Calu3 (cell line): ENCODE results near the gene GMFB. TPM values are rescaled to one million over a fixed set of nuclear protein-coding genes. Genes with fewer than 3 reads are reported as not detected.
"Not testable (repeated sequence)": the region's sequence is repeated elsewhere in the genome, so short reads cannot be mapped to it uniquely, and the experiment has no call there.

Experiments used
- BruUV-seq: library from RNA; stranded (reverse); fragments of 400-500 nt; replicated peaks from 2 replicates; lab custom pipeline; 2021; lab: Mats Ljungman, UMichigan
- CTCF ChIA-PET: fragments of 300-600 bp; sonication (Branson Sonifier 250); formaldehyde crosslinking; loops from one replicate; lab custom pipeline; 2022; ENCODE audit warnings: antibody characterized with exemption; lab: Charles Lee
- DNase-seq: peaks from one replicate; pipeline ENCODE4 v3.0.0; 2022
- H3K27ac Mint-ChIP-seq: one replicate; pipeline ENCODE4 v1.8.0; 2022; ENCODE audit warnings: mixed read lengths; ENCODE audit not compliant: unreplicated experiment
- H3K27me3 Mint-ChIP-seq: one replicate; pipeline ENCODE4 v1.8.0; 2022; ENCODE audit warnings: mixed read lengths; ENCODE audit not compliant: unreplicated experiment
- H3K36me3 Mint-ChIP-seq: one replicate; pipeline ENCODE4 v1.8.0; 2022; ENCODE audit warnings: mild to moderate bottlenecking, moderate library complexity, mixed read lengths; ENCODE audit not compliant: insufficient read depth, unreplicated experiment
- H3K4me1 Mint-ChIP-seq: one replicate; pipeline ENCODE4 v1.8.0; 2022; ENCODE audit warnings: mild to moderate bottlenecking, low read depth, mixed read lengths; ENCODE audit not compliant: unreplicated experiment
- H3K4me3 Mint-ChIP-seq: one replicate; pipeline ENCODE4 v1.8.0; 2022; ENCODE audit warnings: mild to moderate bottlenecking, low read depth, moderate library complexity, mixed read lengths; ENCODE audit not compliant: unreplicated experiment
- H3K9me3 Mint-ChIP-seq: one replicate; pipeline ENCODE4 v1.8.0; 2022; ENCODE audit warnings: low read depth, mixed read lengths; ENCODE audit not compliant: unreplicated experiment
- CTCF ChIP-seq: fragments of 200-600 bp; IDR thresholded peaks from one replicate; pipeline ENCODE4 v1.8.0; 2022; ENCODE audit warnings: antibody characterized with exemption; ENCODE audit not compliant: unreplicated experiment
- intact Hi-C: fragments of 100-400 bp; cut with micrococcal nuclease; formaldehyde crosslinking; loops from one replicate; pipeline ENCODE4 v1.10.0; 2022; ENCODE audit not compliant: unreplicated experiment
- total RNA-seq: library from RNA; stranded (reverse); gene quantifications from 2 replicates; pipeline ENCODE4 v1.2.3, GENCODE V29; 2022

Gene GMFB
- total RNA-seq, 1 experiment from 2014 or later = 39.2 TPM

DNA sequence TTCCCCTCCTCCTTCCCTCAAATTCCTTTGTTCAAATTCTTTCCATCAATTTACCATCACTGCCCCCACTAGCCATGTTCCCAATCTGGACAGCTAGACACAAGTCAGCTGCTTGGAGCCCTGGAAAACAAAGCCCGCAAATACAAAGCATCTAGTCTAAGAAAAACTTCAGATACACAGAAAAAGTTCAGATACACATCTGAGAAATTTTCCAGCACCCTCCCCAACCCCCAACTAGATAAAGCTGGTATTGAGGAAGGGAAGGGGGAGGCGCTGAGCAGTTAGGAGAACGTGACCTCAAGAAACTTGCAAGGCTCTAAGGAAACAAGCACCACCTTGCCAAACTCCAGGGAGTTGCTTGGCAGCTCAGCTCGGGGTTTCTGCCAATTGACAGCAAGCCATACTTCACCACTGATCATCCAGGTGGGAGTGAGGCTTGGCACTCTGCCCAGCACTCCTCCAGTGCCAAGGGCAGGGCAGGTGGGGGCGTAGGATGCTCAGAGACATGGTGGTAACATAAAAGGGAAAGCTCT is 42.6 kb downstream of the GMFB start:
- TF ChIP-seq CTCF = no peak
- intact Hi-C loops = loop anchor here (5.0 kb wide), 1 partner anchor 36 kb away; no protein-coding TSS in a partner anchor
- Mint-ChIP-seq H3K36me3 (peaks cover 5% of the 10 kb centered on the region), H3K9me3 (no peaks in the 10 kb centered on the region), H3K4me3 (no peak overlapping the region), H3K27ac (no peak overlapping the region), H3K4me1 (peaks cover 23% of the 10 kb centered on the region), H3K27me3 (no peaks in the 10 kb centered on the region)
- BruUV-seq = no TSS peak
- CTCF ChIA-PET = interaction anchor here (0.6 to 0.7 kb wide), 4 partner anchors 14 to 1107 kb away, joined by 3 to 5 read pairs (median 4); no protein-coding TSS in a partner anchor
- DNase-seq = peak; percentile 26

- Mint-ChIP-seq H3K4me3 (no peak overlapping the region), H3K9me3 (no peaks in the 10 kb centered on the region), H3K27me3 (no peaks in the 10 kb centered on the region), H3K36me3 (peaks cover 20% of the 10 kb centered on the region), H3K27ac (no peak overlapping the region), H3K4me1 (peaks cover 24% of the 10 kb centered on the region)
- TF ChIP-seq CTCF = no peak
- BruUV-seq = no TSS peak
- CTCF ChIA-PET = no interaction called here
- no peak for DNase-seq
- intact Hi-C loops = loop anchor here (5.0 kb wide), 1 partner anchor 38 kb away; no protein-coding TSS in a partner anchor
Observed at GRCh38 chr14:54444681-54445080, 44.1 kb downstream of the GMFB start.

- H3K27ac Mint-ChIP-seq = no peak overlapping the region
- CTCF ChIA-PET = no interaction called here
- no peaks in the 10 kb centered on the region for H3K9me3 Mint-ChIP-seq
- DNase-seq = no peak
- peaks cover 31% of the 10 kb centered on the region for H3K4me1 Mint-ChIP-seq
- intact Hi-C loops = no loop called here
- no peak for TF ChIP-seq CTCF
- H3K4me3 Mint-ChIP-seq = no peak overlapping the region
- no TSS peak for BruUV-seq
- no peaks in the 10 kb centered on the region for H3K27me3 Mint-ChIP-seq
- peaks cover 23% of the 10 kb centered on the region for H3K36me3 Mint-ChIP-seq
Observed at GRCh38 chr14:54443981-54444380, 44.8 kb downstream of the GMFB start.

GRCh38 chr14:54442961-54443360 is 45.8 kb downstream of the GMFB start:
- CTCF ChIA-PET = interaction anchor here (0.7 kb wide), 1 partner anchor 1497 kb away, joined by 3 read pairs; no protein-coding TSS in a partner anchor
- DNase-seq, H3K27me3 Mint-ChIP-seq, H3K4me3 Mint-ChIP-seq, H3K27ac Mint-ChIP-seq, intact Hi-C loops, H3K9me3 Mint-ChIP-seq, BruUV-seq: not testable (repeated sequence)
- Mint-ChIP-seq H3K4me1 (peaks cover 33% of the 10 kb centered on the region), H3K36me3 (peaks cover 23% of the 10 kb centered on the region)
